Fibroblast of upper back skin (primary cell): ENCODE data around the gene ZSCAN26.
"Not testable (repeated sequence)": the region's sequence is repeated elsewhere in the genome, so short reads cannot be mapped to it uniquely, and the experiment has no call there.

ENCODE experiments used
- DNase-seq: peaks from one replicate; pipeline ENCODE4 v3.0.0-alpha.2; 2013

ZSCAN26 gene

DNA sequence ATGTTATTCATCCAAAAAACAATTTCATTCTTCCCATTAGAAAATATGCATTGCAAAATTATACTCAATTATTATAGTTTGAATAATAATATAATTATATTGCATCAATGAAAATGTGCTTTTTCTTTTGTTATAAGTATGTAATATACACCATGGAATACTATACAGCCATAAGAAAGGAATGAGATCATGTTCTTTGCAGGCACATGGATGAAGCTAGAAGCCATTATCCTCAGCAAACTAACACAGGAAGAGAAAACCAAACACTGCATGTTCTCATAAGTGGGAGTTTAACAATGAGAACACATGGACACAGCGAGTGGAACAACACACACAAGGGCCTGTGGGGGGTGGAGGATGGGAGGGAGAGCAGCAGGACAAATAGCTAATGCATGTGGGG, 9.9 kb upstream of the ZSCAN26 start:
- DNase-seq, result no peak

- DNase-seq, result peak; percentile 70
Observed at GRCh38 chr6:28258877-28259777, 7.8 kb upstream of the ZSCAN26 start, which contains the start of gene NKAPL. Gene NKAPL (plus strand): TSS chr6:28259297. CDS start chr6:28259372, 75 bp downstream.

DNA sequence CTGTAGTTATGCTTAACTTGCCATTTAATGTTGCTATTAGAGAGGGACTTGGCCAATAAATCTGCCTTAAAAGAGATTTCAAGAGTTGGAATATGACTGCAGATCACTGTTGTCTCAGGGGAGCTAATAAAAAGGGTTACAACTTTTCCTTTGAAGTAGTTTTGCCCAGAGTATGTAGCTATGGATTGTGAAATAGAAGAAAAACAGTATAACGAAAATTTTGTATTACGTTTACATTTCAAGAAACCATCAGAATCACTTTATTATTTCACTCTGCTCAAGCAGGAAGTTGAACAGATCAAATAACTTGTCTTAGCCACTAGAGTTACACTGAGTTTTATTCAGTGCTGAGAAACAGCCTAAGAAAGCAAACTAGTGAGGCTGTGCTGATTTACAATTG, 3.0 kb upstream of the ZSCAN26 start:
- no peak for DNase-seq

GRCh38 chr6:28264834-28265401, 2.0 kb upstream of the ZSCAN26 start:
- no peak for DNase-seq

DNA sequence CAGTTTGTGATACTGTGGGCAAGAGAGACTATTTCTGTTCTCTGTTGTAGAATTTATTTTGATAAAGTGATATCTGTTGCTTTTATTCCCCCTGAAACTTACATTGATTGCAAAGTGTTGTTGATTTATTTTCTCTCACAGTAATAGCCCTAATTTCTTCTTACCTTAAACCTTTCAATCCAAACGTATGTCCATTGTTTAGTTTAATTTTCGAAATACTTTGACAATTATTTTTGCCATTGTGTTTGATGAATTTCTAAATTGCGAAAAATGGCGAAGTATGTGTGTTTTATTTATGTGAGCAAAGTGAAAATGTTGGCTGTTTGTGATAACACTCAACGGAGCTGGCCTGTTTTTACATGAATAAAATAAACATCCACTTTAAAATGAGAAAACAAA, 381 bp upstream of the ZSCAN26 start:
- DNase-seq, result no peak

DNA sequence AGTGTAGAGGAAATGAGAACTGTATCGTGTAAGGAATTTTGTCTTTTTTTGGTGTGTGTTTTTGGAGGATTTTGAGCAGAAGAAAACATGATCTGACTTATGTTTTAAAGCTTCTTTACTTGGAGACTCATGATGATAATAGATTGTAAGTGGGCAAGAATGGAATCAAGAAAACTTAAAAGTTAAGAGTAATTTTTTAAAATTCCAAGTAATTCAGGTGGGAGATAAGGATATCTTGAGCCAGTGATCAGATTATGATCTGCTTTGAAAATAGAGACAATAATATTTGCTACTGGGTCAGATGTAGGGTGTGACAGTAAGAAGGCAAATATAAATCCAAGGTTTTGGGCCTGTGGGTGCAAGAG, 734 bp downstream of the ZSCAN26 start:
- no peak for DNase-seq

DNA sequence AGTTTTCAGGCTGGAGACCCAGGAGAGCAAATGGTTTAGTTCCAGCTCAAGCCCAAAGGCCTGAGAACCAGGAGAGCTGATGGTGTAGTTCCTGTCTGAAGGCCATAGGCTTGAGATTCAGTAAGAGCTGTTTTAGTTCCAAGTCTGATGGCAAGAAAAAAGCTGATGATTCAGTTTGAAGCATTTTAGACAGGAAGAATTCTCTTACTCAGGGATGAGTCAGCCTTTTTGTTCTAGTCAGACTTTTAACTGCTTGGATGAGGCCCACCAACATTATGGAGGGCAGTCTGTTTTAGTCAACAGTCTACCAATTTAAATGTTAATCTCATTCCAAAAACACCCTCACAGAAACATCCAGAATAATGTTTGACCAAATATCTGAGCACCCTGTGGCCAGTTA, 2.5 kb downstream of the ZSCAN26 start:
- peak; percentile 86 for DNase-seq

DNA sequence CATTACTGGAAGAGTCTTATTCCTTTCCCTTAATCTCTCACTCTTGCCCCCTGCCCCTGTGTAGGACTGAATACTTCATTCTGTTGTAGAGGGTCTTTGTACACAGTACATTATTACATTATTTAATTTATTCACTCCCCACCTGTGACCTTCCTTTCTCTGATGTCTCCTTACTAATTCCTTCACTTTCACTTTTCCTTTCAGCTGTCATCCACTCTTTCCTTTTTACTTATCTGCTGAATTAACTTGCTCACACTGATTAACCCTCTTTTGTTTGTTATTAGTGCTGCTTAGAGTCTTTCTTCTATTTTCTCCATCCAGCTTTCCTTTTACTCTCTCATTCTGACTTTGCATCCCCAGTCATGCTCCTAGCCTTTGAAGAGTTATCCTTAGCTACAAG, 7.9 kb downstream of the ZSCAN26 start:
- no peak for DNase-seq

DNA sequence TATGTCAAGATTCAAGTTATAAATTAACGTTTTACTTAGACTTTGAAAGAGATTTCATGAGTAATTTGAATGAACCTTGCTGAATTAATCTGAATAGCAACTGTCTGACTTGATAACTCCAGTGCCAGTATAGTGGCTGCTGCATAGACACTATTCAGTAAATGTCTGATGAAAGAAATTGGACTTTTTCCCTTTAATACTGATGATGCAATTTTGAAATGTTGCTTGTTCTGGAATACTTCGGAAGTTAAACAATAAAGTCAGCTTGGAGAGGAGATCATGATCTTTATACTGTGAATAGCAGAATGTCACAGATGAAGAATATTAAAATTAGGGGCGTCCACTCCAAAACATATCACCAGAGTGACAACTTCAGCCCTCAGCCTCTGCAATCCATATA, 10.8 kb downstream of the ZSCAN26 start:
- DNase-seq, result no peak

- no peak for DNase-seq
Observed at GRCh38 chr6:28280595-28281287, 13.8 kb downstream of the ZSCAN26 start.

DNA sequence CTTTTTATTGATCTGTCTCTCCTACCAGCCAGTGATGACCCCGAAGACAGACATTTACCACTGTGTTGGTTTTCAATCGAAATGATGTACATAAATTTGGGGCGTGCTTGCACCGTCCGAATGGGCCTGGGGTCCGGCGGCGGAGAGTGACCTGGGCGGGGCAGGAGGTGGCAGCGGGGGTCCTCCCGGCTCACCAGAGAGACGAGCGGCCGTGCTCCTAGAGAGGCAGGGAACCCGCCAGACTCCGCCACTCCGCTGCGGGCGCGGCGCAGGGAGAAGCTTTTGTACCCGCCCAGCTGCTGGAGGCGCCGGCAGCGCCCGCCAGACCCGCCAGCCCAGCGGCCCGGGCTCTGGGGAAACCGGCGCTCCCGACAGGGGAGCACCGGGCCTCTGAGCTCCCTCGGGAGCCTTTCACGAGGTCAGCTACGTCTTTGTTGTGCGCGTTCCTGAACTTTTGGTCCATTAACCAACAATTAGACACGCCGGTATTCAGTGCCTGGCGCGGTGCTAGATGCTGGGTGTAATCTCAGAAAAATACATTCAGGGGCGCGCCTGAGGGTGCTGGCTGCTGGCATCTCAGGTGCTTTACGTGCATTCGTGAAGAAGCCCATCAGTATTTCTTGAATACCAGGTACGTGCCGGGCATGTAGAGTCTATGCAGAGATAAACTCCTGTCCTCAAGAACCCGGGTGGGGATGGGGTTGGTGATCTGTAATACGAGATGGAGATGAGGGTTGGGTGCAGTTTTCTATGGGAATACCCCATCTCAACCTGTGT, 14.5 kb downstream of the ZSCAN26 start, which contains the start of gene PGBD1:
PGBD1 (plus strand) TSS at position 285 of the 777 bp plus-strand sequence. CDS start 2,242 bp downstream, outside the sequence.
- DNase-seq, result peak; percentile 72

- no peak for DNase-seq
Observed at GRCh38 chr6:28282926-28283325, 16.0 kb downstream of the ZSCAN26 start.

DNA sequence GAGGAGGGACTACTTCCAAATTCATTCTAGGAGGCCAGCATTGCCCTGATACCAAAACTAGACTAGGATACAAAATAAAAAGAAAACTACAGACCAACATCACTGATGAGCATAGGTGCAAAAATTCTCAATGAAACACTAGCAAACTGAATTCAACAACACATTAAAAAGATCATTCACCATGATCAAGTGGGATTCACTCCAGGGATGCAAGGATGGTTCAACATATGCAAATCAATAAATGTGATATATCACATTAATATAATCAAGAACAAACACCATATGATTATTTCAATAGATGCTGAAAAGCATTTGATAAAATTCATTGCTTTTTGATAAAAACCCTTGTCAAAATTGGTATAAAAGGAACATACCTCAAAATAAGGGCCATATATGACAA, 24.6 kb downstream of the ZSCAN26 start:
- no peak for DNase-seq

DNA sequence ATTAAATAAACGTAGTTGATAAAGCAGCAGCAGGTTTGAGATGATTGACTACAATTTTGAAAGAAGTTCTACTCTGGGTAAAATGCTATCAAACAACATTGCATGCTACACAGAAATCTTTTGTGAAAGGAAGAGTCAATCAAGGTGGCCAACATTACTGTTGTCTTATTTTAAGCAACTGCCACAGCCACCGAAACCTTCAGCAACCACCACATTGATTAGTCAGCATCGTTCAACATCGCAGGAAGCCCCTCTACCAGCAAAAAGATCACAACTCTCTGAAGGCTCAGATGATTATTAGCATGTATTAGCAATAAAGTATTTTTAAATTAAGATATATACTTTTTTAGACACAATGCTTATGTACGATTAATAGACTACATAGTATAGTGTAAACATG, 28.4 kb downstream of the ZSCAN26 start:
- no peak for DNase-seq

GRCh38 chr6:28296520-28297060, 29.6 kb downstream of the ZSCAN26 start:
- DNase-seq, result no peak

DNA sequence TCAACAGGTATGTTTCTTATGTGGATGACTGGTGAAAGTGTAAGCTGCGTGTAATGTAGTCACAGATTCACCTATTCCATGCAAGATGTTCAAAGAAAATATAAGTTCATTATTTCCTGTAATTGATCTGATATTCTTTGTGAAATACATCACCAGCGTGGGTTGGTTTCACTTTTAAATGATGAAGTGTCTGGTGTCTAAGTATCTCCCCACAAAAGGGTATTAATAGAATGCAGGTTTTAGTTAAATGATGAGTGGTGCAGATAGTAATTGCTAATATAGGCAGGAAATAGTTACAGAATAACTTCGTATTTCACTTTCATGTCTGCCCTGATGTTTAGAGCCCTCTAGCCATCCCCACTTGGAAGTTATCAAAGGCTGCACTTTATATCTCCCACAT, 36.6 kb downstream of the ZSCAN26 start:
- no peak for DNase-seq

GRCh38 chr6:28306363-28306762, 39.4 kb downstream of the ZSCAN26 start:
- DNase-seq, result not testable (repeated sequence)

- no peak for DNase-seq
Observed at GRCh38 chr6:28311139-28311823, 44.3 kb downstream of the ZSCAN26 start.

GRCh38 chr6:28312939-28313338, 46.0 kb downstream of the ZSCAN26 start:
- DNase-seq, result no peak

DNA sequence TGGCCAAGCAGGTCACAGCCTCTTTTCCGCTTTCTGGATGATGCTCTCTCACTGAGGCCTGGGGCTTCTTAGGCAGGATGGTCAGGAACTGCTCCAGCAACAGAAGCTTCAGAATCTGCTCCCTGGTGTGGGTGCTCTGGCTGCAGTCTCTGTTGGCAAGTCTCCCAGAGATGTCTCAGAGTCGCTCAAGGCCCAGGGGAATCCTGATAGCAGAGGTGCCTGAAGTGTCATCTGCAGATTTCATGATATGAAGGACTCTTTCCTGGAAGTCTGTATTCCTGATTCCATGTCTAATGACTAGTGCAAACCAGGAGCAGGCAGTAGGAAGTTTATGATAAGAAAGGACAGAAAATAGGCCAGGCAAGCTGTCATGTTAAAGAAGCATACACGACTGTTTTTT, 48.7 kb downstream of the ZSCAN26 start:
- no peak for DNase-seq

DNA sequence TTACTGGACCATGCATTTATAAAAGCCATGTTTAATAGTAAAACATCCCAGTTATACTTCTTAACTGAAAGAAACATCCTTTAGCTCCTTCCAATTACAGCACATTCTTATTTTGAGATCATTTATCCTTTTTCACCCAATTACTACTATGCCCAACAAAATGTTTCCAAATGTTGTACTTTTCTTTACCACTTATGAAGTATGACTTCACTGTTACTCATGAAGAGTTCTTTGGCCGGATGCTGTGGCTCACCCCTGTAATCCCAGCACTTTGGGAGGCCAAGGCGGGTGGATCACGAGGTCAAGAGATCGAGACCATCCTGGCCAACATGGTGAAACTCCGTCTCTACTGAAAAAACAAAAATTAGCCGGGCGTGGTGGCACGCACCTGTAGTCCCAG, 50.9 kb downstream of the ZSCAN26 start:
- DNase-seq, result not testable (repeated sequence)

DNA sequence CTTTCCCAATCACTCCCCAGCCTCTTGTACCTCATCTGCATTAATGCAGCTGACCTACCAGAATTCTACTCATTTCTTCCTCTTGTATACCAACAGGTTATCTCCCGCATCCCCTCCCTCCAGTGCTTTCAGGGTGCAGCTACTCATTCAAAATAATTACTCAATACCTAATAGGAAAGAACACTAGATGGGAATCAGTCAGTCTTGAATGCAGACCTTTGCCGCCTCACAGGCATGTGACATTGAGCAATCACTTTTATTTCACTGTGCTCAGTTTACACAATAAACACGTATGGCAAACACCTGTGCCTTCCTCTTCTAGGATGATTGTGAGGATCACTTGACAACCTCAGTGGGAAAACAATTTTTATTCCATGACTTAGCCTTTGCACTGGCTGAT, 55.7 kb downstream of the ZSCAN26 start:
- DNase-seq, result no peak
